GM19328 (cell line): Measurements from ENCODE around the gene CACNA1A.
"Not testable (repeated sequence)": the region's sequence is repeated elsewhere in the genome, so short reads cannot be mapped to it uniquely, and the experiment has no call there.

Source experiments
- ATAC-seq: cut with Tn5 transposase; IDR thresholded peaks from one replicate; pipeline ENCODE4 v1.9.1; 2021; ENCODE audit warnings: mild to moderate bottlenecking, moderate library complexity; ENCODE audit not compliant: unreplicated experiment

CACNA1A gene

GRCh38 chr19:13207846-13208671 is 298.2 kb downstream of the CACNA1A start:
- ATAC-seq, result peak; percentile 50

GRCh38 chr19:13207237-13207845 is 298.9 kb downstream of the CACNA1A start:
- no peak for ATAC-seq

- ATAC-seq, result no peak
Observed at GRCh38 chr19:13206587-13206986, 299.7 kb downstream of the CACNA1A start.

- not testable (repeated sequence) for ATAC-seq
Observed at GRCh38 chr19:13202112-13202511, 304.2 kb downstream of the CACNA1A start.

GRCh38 chr19:13198634-13199033 is 307.6 kb downstream of the CACNA1A start:
- no peak for ATAC-seq

GRCh38 chr19:13195678-13196077 is 310.6 kb downstream of the CACNA1A start:
- ATAC-seq, result no peak

GRCh38 chr19:13190781-13191540 is 315.3 kb downstream of the CACNA1A start:
- no peak for ATAC-seq

GRCh38 chr19:13189600-13189999 is 316.7 kb downstream of the CACNA1A start:
- no peak for ATAC-seq

- ATAC-seq, result no peak
Observed at GRCh38 chr19:13187419-13187818, 318.9 kb downstream of the CACNA1A start.

- not testable (repeated sequence) for ATAC-seq
Observed at GRCh38 chr19:13186688-13187087, 319.6 kb downstream of the CACNA1A start.

- not testable (repeated sequence) for ATAC-seq
Observed at GRCh38 chr19:13185763-13186657, 320.3 kb downstream of the CACNA1A start.

- ATAC-seq, result not testable (repeated sequence)
Observed at GRCh38 chr19:13184926-13185325, 321.4 kb downstream of the CACNA1A start.

GRCh38 chr19:13181747-13182388 is 324.4 kb downstream of the CACNA1A start:
- ATAC-seq, result no peak

GRCh38 chr19:13178291-13178690 is 328.0 kb downstream of the CACNA1A start:
- not testable (repeated sequence) for ATAC-seq

- ATAC-seq, result not testable (repeated sequence)
Observed at GRCh38 chr19:13177584-13177983, 328.7 kb downstream of the CACNA1A start.

GRCh38 chr19:13176345-13176744 is 329.9 kb downstream of the CACNA1A start:
- no peak for ATAC-seq

GRCh38 chr19:13173139-13173737 is 333.0 kb downstream of the CACNA1A start:
- ATAC-seq, result no peak

GRCh38 chr19:13172346-13173138 is 333.7 kb downstream of the CACNA1A start:
- ATAC-seq, result no peak

GRCh38 chr19:13171146-13171545 is 335.1 kb downstream of the CACNA1A start:
- ATAC-seq, result no peak
